ENCODE measurements around the gene ENKUR.

GRCh38 chr10:24998044-24998443 lies 17.9 kb downstream of the ENKUR start:
- TF ChIP-seq CTCF (IDR thresholded peaks at IDR 0.05) (no peak), POLR2A (IDR thresholded peaks at IDR 0.05) (no peak)

All from prostate gland (tissue), 2 donors.